Stimulated activated CD4-positive, alpha-beta T cell treated with anti-CD3 and anti-CD28 coated beads, TNF-alpha, amount 100 ng/mL, for 48 hours (primary cell): ENCODE data around the gene TRNAU1AP.

Experiments used
- DNase-seq, 3 donors: peaks; one replicate each; pipeline ENCODE4 v3.0.0-alpha.2; 2020; ENCODE audit warnings: low read depth in 3 of 3

The TRNAU1AP gene

DNA sequence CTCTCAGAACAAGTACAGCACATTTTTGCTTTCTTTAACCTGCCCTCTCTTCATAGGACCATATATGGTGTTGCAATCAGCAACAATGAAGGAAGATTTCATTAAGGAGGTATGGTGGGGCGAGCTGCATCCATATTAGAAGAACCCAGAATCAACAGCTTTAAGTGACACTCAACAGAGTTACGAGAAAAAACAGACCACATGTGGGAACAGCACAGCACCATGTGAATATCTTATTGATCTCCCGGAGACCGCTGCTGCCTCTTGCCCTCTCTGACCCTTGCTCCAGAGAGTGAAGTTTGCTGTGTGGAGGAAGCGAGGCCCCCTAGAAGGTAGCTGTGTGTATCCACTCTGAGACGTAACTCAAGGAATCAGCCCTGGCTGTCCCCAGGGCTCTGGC lies 52.1 kb downstream of the TRNAU1AP start:
- DNase-seq, result no peak

GRCh38 chr1:28606771-28607170 lies 53.9 kb downstream of the TRNAU1AP start:
- DNase-seq, result no peak

DNA sequence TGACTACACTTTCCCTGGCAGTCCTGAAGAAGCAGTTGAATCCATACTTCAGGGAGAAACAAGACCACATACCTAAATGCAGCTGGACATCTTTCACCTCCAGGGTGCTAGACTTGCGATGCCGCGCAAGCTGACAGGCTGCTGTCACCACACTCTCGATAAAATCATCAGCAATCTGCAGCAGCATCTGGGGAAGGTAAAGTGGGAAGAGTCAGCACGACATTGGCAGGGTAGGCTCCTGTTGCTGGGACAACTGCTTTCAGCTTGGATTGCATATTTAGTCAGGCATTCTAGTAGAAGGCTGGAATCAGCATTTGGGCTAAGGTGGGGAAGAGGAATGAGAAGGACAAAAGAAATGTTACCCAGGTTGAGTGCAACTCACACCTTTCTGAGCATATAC lies 60.3 kb downstream of the TRNAU1AP start:
- no peak for DNase-seq
